ENCODE results near the gene TM4SF5.

TM4SF5 gene

DNA sequence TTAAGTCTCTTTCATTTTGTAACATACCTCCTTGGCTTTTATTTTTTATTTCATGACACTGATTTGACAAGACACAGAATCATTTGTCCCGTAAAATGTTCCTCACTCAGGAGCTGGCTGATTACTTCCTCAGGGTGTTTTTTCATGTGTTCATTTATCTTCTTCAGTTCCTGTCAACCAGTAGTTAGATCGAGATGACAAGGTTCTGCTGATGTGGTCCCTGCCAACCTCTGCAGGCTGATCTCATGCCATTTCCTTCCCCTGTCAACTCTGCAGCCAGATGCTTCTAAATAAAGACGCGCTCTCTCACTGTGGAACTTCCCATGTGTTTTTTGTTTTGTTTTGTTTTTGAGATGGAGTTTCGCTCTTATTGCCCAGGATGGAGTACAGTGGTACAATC, 23.8 kb upstream of the TM4SF5 start:
- no peak for DNase-seq (ENCODE audit: low read depth in 3 of 3)

- DNase-seq (ENCODE audit: low read depth in 3 of 3), result no peak
Observed at GRCh38 chr17:4748686-4749085, 23.0 kb upstream of the TM4SF5 start.

- no peak for DNase-seq (ENCODE audit: low read depth in 3 of 3)
Observed at GRCh38 chr17:4750606-4751005, 21.1 kb upstream of the TM4SF5 start.

GRCh38 chr17:4751932-4752331, 19.8 kb upstream of the TM4SF5 start:
- DNase-seq (ENCODE audit: low read depth in 3 of 3), result no peak

DNA sequence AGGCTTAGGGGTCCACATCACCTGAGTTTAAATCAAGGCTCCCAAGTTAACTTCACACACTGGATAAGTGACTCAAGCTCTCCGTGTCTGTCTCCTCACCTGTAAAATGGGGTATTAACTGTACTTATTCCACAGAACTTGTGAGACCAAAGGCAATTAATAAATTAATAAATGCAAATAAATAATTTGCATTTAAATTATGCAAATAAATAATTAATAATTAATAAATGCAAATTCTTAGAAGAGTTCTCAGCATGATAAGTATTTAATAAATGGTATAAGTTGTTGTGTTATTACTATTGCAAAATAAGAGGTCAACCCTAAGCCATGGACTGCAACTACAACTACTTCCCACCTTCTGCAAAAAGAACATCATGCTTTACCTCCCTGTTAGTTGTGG, 18.3 kb upstream of the TM4SF5 start:
- DNase-seq (ENCODE audit: low read depth in 3 of 3), result no peak

DNA sequence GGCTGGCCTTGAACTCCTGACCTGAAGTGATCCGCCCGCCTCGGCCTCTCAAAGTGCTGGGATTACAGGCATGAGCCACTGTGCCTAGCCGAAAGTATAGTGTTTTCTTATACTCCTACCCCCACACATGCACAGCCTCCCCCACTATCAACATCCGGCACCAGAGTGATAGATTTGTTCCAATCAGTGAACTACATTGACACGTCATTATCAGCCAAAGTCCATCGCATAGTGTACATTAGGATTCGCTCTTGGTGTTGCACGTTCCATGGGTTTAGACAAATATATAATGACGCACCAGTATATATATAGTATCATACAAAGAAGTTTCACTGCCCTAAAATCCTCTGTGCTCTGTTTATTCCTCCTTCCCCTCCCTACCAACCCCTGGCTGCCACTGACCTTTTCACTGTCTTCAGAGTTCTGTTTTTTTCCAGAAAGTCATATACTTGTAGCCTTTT, 11.9 kb upstream of the TM4SF5 start:
- no peak for DNase-seq (ENCODE audit: low read depth in 3 of 3)

GRCh38 chr17:4764595-4764994, 7.1 kb upstream of the TM4SF5 start:
- DNase-seq (ENCODE audit: low read depth in 3 of 3), result no peak

DNA sequence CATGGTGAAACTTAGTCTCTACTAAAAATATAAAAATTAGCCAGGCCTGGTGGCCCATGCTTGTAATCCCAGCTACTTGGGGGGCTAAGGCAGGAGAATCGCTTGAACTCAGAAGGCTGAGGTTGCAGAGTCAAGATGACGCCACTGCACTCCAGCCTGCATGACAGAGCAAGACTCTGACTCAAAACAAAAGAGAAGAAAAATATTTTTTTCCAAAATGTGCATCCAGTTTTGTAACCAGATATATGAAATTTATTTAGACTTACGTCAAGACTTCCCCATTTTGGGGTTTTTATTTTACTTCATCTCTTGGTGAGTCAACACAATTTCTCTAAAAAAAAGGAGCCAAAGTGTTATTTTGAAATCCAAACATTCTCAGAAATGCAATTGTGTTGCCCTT, 5.5 kb upstream of the TM4SF5 start:
- DNase-seq (ENCODE audit: low read depth in 3 of 3), result no peak

DNA sequence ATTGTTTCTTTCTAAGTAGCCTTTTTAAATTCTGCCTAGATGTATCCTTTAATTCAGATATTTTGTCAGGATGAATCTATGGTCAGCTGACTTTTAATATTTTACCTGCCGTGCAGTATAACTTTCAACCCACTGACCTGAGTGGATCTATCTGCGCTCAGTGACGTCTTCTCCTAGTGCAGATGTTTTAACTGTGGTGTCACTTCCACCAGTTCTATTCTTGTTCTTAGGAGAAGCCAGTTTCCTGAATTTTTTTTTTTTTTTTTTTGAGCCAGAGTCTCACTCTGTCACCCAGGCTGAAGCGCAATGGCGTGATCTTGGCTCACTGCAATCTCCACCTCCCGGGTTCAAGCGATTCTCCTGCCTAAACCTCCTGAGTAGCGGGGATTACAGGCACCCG, 5.0 kb upstream of the TM4SF5 start:
- no peak for DNase-seq (ENCODE audit: low read depth in 3 of 3)

GRCh38 chr17:4768298-4768697, 3.4 kb upstream of the TM4SF5 start:
- DNase-seq (ENCODE audit: low read depth in 3 of 3), result no peak

GRCh38 chr17:4769628-4770027, 2.1 kb upstream of the TM4SF5 start:
- DNase-seq (ENCODE audit: low read depth in 3 of 3), result no peak

GRCh38 chr17:4772235-4772613, 538 bp downstream of the TM4SF5 start:
- DNase-seq (ENCODE audit: low read depth in 3 of 3), result no peak

DNA sequence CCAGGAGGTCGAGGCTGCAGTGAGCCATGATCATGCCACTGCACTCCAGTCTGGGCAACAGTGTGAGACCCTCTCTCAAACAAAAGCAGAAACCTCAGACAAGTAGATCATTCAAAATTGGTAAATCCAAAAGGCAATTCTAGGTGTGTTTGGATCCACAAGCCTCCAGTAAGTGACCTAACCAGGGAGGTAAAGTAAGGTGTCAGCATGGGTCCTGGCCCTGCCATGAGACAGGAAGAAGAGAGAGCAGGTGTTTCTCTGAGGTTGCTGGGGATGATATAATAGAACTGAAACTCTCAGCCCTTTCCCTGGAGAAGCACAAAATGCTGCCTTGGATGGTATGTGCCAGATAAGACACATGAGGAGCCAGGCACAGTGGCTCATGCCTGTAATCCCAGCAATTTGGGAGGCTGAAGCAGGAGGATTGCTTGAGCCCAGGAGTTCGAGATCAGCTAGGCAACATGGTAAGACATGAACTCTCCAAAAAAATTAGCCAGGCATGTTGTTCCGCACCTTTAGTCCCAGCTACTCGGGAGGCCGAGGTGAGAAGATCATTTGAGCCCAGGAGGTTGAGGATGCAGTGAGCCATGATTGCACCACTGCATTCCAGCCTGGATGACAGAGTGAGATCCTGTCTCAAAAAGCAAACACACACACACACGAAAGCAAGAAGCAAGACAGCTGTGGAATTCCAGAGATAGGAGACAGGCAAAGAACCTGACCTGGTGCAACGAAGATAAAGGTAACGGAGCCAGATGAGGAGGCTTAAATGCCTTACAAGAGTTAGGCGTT, 6.5 kb downstream of the TM4SF5 start:
- DNase-seq (ENCODE audit: low read depth in 3 of 3), result no peak

DNA sequence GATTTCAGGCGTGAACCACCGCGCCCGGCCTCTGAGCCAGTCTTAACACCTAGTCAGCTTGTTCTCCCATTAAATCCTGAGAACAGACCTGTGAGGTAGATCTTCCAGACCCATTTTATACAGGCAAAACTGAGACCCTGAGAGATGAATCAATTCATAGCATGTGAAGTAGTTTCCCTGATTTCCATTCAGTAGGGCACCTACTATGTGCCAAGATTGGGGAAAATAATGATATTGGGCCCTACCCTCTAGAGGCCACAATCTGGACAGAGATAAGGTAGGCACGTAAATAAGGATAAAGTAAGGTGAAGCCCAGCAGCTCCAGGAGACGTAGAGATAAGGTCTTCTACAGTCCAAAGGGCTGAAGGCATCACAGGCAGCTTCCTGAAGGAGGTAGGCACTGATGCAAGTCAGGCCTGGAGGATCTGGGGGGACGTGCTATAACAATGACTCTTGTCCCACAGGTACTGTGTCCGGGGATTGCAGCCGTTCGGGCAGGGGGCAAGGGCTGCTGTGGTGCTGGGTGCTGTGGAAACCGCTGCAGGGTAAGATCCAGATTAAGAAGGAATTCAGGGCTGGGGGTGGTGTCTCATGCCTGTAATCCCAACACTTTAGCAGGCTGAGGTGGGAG, 8.8 kb downstream of the TM4SF5 start:
- no peak for DNase-seq (ENCODE audit: low read depth in 3 of 3)

GRCh38 chr17:4782652-4783051, 11.0 kb downstream of the TM4SF5 start:
- DNase-seq (ENCODE audit: low read depth in 3 of 3), result no peak

DNA sequence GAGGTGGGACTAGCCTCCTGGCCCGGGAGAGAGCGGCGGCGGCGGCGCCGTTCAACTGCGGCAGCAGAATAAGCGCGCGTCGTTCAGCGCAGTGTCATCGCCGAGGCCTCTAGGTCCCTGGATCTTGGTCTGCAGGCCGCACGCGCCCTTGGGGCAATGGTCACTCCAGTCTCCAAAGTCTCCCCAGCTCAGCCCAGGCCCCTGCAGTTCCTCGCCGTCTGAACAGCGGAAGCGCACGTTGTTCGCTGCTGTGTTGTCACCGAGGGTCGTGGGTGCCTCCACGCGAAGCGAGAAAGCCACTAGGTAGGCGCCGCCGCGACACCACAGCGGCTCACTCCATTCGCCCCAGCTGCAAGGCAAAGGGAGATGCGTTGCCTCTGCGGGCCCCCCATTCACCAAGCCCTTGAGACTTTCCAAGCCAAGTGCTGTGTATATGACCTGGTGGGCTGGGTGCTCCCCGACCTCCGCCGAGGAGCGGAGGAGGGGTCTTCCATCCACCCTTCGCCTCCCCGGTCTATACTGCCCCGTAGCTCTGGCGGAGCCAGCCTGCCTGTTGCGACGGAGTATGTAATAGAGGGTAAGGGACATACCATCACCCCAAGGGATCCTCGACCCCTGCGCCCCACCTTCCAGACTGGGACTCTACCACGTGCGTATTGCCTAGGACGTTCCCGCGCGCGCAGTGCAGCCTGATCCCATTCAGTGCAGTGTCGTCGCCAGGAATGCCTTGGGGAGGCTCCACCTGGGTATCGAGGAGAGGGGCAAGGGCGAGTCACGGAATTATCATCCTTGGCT, 13.8 kb downstream of the TM4SF5 start:
- DNase-seq (ENCODE audit: low read depth in 3 of 3), result no peak

DNA sequence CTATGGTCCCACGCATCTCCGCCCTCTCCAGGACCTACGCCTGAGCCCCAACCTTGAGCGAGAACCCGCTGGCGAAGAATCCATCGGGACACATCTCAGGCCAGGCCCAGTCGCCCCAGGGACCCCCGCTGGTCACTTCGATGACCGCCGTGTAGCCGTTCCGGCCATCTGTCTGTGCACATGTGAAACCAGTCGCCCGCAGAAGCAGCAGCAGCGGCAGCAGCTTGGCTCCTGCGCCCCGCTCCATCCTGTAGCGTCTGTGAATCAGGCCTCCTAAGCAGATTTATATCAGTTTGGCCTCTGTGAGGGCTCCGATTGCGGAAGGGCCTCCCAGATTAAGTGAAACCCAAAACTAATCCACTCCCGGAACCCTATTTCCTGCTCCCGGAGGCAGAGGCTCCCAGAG, 14.4 kb downstream of the TM4SF5 start, which contains the start of gene VMO1:
TSS of gene VMO1 (minus strand) at position 259 of the 406 bp plus-strand sequence. CDS start at position 247, 12 bp downstream.
- no peak for DNase-seq (ENCODE audit: low read depth in 3 of 3)

GRCh38 chr17:4786516-4786915, 14.8 kb downstream of the TM4SF5 start:
- DNase-seq (ENCODE audit: low read depth in 3 of 3), result no peak

DNA sequence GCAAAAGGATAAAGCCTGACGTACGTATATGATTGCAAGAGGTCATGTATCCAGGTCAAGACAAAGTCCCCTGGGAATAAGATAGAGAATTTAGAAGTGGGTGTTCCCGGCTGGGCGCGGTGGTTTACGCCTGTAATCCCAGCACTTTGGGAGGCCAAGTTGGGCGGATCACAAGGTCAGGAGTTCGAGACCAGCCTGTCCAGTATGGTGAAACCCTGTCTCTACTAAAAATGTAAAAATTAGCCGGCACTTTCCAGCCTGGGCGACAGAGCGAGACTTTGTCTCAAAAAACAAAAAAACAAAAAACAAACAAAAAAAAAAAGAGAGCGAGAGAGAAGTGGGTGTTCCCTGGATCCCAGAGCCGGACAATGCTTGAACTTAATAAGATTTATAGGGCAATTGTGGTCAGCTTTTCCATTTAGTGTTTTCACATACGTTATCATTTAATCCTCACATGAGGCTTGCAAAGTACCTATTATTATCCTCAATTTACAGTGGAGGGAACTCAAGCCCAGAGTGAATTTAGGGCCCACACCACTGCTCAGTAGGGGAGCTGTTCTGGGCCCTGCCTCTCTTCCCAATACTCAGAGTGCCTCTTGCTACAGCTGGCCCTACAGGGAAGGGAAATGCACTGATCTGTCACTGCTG, 16.6 kb downstream of the TM4SF5 start:
- no peak for DNase-seq (ENCODE audit: low read depth in 3 of 3)

DNA sequence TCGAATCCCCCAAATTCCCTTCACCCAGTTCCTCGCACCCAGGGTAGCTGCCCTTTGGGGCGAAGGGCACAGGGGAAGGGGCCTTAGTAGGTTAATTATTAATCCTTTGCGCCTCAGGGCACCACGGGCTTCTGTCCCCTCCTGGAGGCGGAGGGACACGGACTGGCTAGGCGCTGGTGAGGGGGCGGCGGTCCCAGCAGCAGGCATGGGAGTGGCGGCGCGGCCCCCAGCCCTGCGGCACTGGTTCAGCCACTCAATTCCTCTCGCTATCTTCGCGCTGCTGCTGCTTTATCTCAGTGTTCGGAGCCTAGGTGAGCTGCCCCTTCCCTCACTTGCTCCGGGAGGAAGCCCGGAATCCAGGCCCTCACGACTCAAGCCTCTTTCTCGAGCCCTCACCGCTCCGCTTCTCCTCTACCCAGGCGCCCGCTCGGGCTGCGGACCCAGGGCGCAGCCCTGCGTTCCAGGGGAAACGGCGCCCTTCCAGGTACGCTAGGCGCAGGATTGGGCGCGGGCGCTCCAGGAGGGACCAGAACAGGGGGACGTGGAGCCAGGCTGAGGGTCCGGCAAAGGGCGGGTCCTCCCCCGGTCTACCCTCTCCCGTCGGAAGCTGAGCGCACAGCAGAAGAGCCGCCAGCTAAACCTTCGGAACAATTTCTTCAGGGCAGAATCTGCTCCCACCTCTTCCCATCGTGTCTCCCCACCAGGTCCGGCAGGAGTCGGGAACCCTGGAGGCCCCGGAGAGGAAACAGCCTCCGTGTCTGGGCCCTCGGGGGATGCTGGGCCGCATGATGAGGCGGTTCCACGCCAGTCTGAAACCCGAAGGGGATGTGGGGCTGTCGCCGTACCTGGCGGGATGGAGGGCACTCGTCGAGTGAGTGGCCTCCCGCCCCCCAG, 17.4 kb downstream of the TM4SF5 start, which contains the start of gene GLTPD2:
TSS of gene GLTPD2 (plus strand) at position 158 of the 894 bp plus-strand sequence. CDS start at position 206, 48 bp downstream.
- DNase-seq (ENCODE audit: low read depth in 3 of 3), result no peak

DNA sequence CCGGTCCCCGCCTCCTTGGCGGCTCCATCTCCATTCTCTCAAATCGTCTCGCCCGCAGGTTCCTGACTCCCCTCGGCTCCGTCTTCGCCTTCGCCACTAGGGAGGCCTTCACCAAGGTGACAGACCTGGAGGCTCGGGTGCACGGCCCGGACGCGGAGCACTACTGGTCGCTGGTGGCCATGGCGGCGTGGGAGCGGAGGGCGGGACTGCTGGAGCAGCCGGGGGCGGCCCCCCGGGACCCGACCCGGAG, 17.9 kb downstream of the TM4SF5 start:
- peak in 1 of 3 experiments; percentile 27 for DNase-seq (ENCODE audit: low read depth in 3 of 3)

Measured in stimulated activated CD4-positive, alpha-beta T cell treated with anti-CD3 and anti-CD28 coated beads, TNF-alpha, amount 100 ng/mL, for 4 hours (primary cell).